ENCODE results near the gene CNKSR3. TPM values are rescaled to one million over a fixed set of nuclear protein-coding genes. Genes with fewer than 3 reads are reported as not detected.

Gene CNKSR3
- total RNA-seq, 1 donor from 2014 or later: 12.1 TPM

GRCh38 chr6:154386848-154387717 lies 123.4 kb downstream of the CNKSR3 start:
- no peaks in the 10 kb centered on the region for H3K27me3 ChIP-seq (ENCODE audit: control insufficient read depth, insufficient read depth, low read length)
- no peak overlapping the region for H3K4me3 ChIP-seq (ENCODE audit: low read depth, low read length)
- peak; percentile 76 for DNase-seq (ENCODE audit: low read depth)
- no peaks in the 10 kb centered on the region for H3K36me3 ChIP-seq (ENCODE audit: control insufficient read depth, insufficient read depth, low read length)
- TF ChIP-seq, protein P1, sequence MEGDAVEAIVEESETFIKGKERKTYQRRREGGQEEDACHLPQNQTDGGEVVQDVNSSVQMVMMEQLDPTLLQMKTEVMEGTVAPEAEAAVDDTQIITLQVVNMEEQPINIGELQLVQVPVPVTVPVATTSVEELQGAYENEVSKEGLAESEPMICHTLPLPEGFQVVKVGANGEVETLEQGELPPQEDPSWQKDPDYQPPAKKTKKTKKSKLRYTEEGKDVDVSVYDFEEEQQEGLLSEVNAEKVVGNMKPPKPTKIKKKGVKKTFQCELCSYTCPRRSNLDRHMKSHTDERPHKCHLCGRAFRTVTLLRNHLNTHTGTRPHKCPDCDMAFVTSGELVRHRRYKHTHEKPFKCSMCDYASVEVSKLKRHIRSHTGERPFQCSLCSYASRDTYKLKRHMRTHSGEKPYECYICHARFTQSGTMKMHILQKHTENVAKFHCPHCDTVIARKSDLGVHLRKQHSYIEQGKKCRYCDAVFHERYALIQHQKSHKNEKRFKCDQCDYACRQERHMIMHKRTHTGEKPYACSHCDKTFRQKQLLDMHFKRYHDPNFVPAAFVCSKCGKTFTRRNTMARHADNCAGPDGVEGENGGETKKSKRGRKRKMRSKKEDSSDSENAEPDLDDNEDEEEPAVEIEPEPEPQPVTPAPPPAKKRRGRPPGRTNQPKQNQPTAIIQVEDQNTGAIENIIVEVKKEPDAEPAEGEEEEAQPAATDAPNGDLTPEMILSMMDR (IDR thresholded peaks at IDR 0.05; ENCODE audit: insufficient read depth, low read length, poor library complexity, severe bottlenecking): no peak

DNA sequence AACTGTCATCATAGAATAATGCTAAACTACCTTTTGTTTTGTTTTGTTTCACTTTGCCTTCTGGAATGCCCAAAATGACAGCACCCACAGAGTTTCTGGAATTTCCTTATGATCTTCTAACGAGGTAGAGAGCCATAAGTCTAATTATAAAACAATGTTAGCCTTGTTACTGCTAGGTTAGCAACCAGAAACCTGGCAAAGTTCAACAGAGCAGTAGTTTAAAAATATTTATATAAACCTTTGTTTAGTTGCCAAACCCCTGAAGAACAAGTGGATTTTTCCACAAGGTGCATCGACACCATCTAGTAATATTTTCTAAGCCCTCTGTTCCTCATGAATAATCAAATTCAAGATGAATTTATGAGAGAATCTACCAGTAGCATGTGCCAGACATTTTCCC lies 126.3 kb downstream of the CNKSR3 start:
- H3K27me3 ChIP-seq (ENCODE audit: control insufficient read depth, insufficient read depth, low read length): no peaks in the 10 kb centered on the region
- no peaks in the 10 kb centered on the region for H3K36me3 ChIP-seq (ENCODE audit: control insufficient read depth, insufficient read depth, low read length)
- DNase-seq (ENCODE audit: low read depth): no peak
- TF ChIP-seq, protein P1 (IDR thresholded peaks at IDR 0.05; ENCODE audit: insufficient read depth, low read length, poor library complexity, severe bottlenecking): no peak
- no peak overlapping the region for H3K4me3 ChIP-seq (ENCODE audit: low read depth, low read length)

DNA sequence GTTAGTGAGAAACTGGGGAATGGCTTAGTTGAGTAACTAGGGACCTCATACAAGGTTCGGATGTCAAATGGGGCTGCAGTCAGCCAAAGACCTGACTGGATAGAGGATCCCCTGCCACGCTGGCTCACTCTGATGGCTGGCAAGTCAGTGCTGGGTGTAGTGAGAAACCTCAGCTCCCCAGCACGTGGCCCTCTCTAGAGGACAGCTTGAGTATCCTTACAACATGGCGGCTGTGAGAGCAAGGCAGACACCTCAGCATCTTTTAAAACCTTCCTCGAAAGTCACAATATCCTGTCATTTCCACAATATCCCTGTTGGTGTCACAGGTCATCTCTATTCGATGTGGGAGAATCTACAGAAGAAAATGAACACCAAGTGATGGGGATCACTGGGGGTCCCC lies 127.2 kb downstream of the CNKSR3 start:
- no peak for DNase-seq (ENCODE audit: low read depth)
- Histone ChIP-seq H3K4me3 (ENCODE audit: low read depth, low read length) (no peak overlapping the region), H3K27me3 (ENCODE audit: control insufficient read depth, insufficient read depth, low read length) (no peaks in the 10 kb centered on the region), H3K36me3 (ENCODE audit: control insufficient read depth, insufficient read depth, low read length) (no peaks in the 10 kb centered on the region)
- TF ChIP-seq, protein P1 (IDR thresholded peaks at IDR 0.05; ENCODE audit: insufficient read depth, low read length, poor library complexity, severe bottlenecking): no peak

GRCh38 chr6:154382740-154383139 lies 127.7 kb downstream of the CNKSR3 start:
- H3K36me3 ChIP-seq (ENCODE audit: control insufficient read depth, insufficient read depth, low read length): no peaks in the 10 kb centered on the region
- no peak for DNase-seq (ENCODE audit: low read depth)
- no peaks in the 10 kb centered on the region for H3K27me3 ChIP-seq (ENCODE audit: control insufficient read depth, insufficient read depth, low read length)
- no peak overlapping the region for H3K4me3 ChIP-seq (ENCODE audit: low read depth, low read length)
- TF ChIP-seq, protein P1 (IDR thresholded peaks at IDR 0.05; ENCODE audit: insufficient read depth, low read length, poor library complexity, severe bottlenecking): no peak

- H3K4me3 ChIP-seq (ENCODE audit: low read depth, low read length): no peak overlapping the region
- H3K27me3 ChIP-seq (ENCODE audit: control insufficient read depth, insufficient read depth, low read length): no peaks in the 10 kb centered on the region
- TF ChIP-seq, protein P1 (IDR thresholded peaks at IDR 0.05; ENCODE audit: insufficient read depth, low read length, poor library complexity, severe bottlenecking): no peak
- DNase-seq (ENCODE audit: low read depth): no peak
- H3K36me3 ChIP-seq (ENCODE audit: control insufficient read depth, insufficient read depth, low read length): no peaks in the 10 kb centered on the region
Observed at GRCh38 chr6:154381548-154381947, 128.9 kb downstream of the CNKSR3 start.

DNA sequence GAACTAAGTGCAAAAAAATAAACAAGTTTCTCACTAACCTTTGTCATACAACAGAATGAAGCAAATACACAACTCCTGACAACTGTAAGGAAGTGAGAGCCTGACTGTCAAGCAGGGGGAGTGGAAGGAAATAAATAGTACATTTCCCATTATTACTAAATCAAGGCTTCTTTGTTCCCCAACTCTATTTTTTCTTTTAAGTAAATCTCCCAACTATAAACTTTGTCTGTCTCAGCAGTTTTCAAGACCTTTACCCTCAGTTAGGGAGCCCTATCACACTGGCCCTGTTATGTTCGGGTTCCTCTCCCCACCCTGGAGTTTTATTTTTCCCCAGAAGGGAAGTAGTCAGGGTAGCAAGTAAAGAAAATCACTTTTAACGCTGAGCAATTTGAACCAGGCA lies 129.7 kb downstream of the CNKSR3 start:
- DNase-seq (ENCODE audit: low read depth): no peak
- TF ChIP-seq, protein P1 (IDR thresholded peaks at IDR 0.05; ENCODE audit: insufficient read depth, low read length, poor library complexity, severe bottlenecking): no peak
- H3K27me3 ChIP-seq (ENCODE audit: control insufficient read depth, insufficient read depth, low read length): no peaks in the 10 kb centered on the region
- no peak overlapping the region for H3K4me3 ChIP-seq (ENCODE audit: low read depth, low read length)
- H3K36me3 ChIP-seq (ENCODE audit: control insufficient read depth, insufficient read depth, low read length): no peaks in the 10 kb centered on the region

All from kidney epithelial cell (primary cell).